Rectal smooth muscle tissue (tissue), 1 donor: ENCODE results near the gene NUDT3.
"Not testable (repeated sequence)": the region's sequence is repeated elsewhere in the genome, so short reads cannot be mapped to it uniquely, and the experiment has no call there.

Source experiments
- H3K27ac ChIP-seq: one replicate; pipeline ENCODE4 v1.7.0; 2013; ENCODE audit warnings: low read depth, low read length, inconsistent platforms
- H3K27me3 ChIP-seq: one replicate; pipeline ENCODE4 v1.7.0; 2013; ENCODE audit warnings: low read length; ENCODE audit not compliant: control insufficient read depth, insufficient read depth
- H3K36me3 ChIP-seq: one replicate; pipeline ENCODE4 v1.7.0; 2013; ENCODE audit warnings: low read length; ENCODE audit not compliant: control insufficient read depth, insufficient read depth
- H3K4me1 ChIP-seq: one replicate; pipeline ENCODE4 v1.7.0; 2013; ENCODE audit warnings: low read length; ENCODE audit not compliant: control insufficient read depth, insufficient read depth
- H3K4me3 ChIP-seq: one replicate; pipeline ENCODE4 v1.7.0; 2013; ENCODE audit warnings: low read length
- H3K9ac ChIP-seq: one replicate; pipeline ENCODE4 v1.7.0; 2013; ENCODE audit warnings: low read length

The NUDT3 gene

GRCh38 chr6:34377571-34377970 is 14.9 kb downstream of the NUDT3 start:
- H3K9ac ChIP-seq, H3K36me3 ChIP-seq, H3K4me1 ChIP-seq, H3K4me3 ChIP-seq, H3K27me3 ChIP-seq, H3K27ac ChIP-seq: not testable (repeated sequence)

GRCh38 chr6:34375833-34376232 is 16.6 kb downstream of the NUDT3 start:
- Histone ChIP-seq H3K4me1 (no peaks in the 10 kb centered on the region), H3K27ac (no peak overlapping the region)

GRCh38 chr6:34374508-34374907 is 18.0 kb downstream of the NUDT3 start:
- Histone ChIP-seq H3K27ac (no peak overlapping the region), H3K27me3 (no peaks in the 10 kb centered on the region), H3K4me1 (no peaks in the 10 kb centered on the region), H3K9ac (no peak overlapping the region), H3K36me3 (no peaks in the 10 kb centered on the region), H3K4me3 (no peak overlapping the region)

More at GRCh38 chr6:34375833-34376232, 16.6 kb downstream of the NUDT3 start:
- H3K4me3 ChIP-seq = no peak overlapping the region
- H3K36me3 ChIP-seq = no peaks in the 10 kb centered on the region
- H3K9ac ChIP-seq = no peak overlapping the region
- no peaks in the 10 kb centered on the region for H3K27me3 ChIP-seq

DNA sequence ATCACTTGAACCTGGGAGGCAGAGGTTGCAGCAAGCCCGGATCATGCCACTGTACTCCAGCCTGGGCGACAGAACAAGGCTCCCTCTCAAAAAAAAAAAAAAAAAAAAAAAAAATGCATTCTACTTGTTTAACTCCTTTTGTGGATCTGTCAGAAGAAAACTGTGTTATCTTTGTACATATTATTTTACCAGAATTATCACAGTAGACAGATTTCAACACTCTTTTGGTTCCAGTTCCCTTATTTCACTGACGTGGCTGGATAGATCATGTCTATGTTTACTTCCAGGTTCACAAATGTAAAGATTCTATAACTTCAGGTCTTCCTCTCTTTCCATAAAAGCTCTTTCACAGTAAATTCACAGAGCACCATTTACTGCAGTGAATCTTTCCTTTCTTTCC is 18.4 kb downstream of the NUDT3 start:
- Histone ChIP-seq H3K27me3 (no peaks in the 10 kb centered on the region), H3K36me3 (no peaks in the 10 kb centered on the region), H3K27ac (no peak overlapping the region), H3K9ac (no peak overlapping the region), H3K4me1 (no peaks in the 10 kb centered on the region), H3K4me3 (no peak overlapping the region)

DNA sequence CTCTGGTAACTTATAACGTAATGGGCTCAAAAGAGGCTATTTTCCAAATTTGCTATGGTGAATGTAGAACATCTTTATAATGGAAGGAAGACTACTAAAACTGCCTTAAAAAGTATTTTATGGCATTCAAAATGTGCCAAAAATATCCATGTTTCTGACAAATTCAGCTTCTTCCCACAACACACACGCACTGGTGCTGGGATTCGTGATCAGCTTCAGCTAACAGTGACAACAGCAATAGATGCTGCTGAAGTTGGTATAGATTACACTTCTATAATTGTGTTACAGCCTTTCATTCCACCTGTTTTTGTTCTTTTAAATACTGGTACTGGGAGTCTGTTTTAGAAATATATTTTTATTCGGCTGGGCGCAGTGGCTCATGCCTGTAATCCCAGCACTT is 19.0 kb downstream of the NUDT3 start:
- H3K9ac ChIP-seq = no peak overlapping the region
- H3K27ac ChIP-seq = no peak overlapping the region
- H3K4me3 ChIP-seq = no peak overlapping the region
- no peaks in the 10 kb centered on the region for H3K36me3 ChIP-seq
- no peaks in the 10 kb centered on the region for H3K4me1 ChIP-seq
- H3K27me3 ChIP-seq = no peaks in the 10 kb centered on the region

- not testable (repeated sequence) for H3K4me3 ChIP-seq, H3K27ac ChIP-seq, H3K4me1 ChIP-seq, H3K36me3 ChIP-seq, H3K9ac ChIP-seq, H3K27me3 ChIP-seq
These were observed 20.6 kb downstream of the NUDT3 start for GRCh38 chr6:34371865-34372264.

DNA sequence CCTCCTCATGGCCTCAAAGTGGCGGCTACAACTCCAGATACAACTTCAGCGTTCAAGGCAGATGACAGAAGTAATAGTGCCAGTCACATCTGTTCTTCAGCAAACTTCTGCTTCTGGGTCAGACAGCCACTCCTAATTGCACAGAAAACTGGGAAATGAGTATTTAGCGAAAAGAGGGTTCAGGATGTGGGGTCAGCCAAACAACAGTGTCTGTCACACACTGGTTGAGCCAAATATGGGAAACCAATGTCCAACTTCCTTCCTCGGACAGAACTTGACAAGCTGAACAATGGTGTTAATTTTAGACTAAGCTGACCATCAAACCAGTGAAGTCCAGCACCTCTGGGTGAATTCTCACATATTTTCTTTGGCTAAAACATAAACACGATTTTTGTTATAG is 22.1 kb downstream of the NUDT3 start:
- Histone ChIP-seq H3K9ac (no peak overlapping the region), H3K27ac (no peak overlapping the region), H3K4me3 (no peak overlapping the region), H3K36me3 (no peaks in the 10 kb centered on the region), H3K27me3 (no peaks in the 10 kb centered on the region), H3K4me1 (no peaks in the 10 kb centered on the region)

DNA sequence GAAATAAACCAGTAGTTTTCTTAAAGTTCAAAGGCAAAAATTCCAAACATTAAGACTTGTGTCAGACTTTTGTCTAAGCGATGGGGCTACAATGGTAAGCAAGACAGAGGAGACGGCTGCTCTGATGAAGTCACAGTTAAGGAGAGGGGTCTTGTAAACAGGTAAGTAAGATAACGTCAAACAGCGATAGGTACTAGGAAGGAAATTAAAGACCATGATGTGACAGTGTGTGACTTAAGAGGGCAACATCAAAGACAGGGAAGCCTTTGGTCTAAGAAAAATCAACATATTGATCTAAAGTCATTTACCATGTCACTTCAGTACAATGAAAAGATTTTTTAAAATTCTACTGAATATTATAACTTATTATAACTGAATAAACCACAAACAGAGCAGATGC is 23.1 kb downstream of the NUDT3 start:
- H3K9ac ChIP-seq = no peak overlapping the region
- H3K27ac ChIP-seq = no peak overlapping the region

DNA sequence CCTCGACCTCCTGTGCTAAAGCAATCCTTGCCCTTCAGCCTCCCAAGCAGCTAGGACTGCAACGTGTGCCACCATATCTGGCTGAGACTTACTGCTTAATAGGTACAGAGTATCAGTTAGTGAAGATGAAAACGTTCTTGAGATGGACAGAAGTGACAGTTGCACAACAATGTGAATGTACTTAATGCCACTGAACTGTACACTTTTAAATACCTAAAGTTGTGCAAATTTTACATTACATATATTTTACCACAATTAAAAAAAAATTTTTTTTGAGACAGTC is 25.9 kb downstream of the NUDT3 start:
- no peak overlapping the region for H3K27ac ChIP-seq
- no peak overlapping the region for H3K9ac ChIP-seq
- no peaks in the 10 kb centered on the region for H3K4me1 ChIP-seq

More for the DNA sequence above, 23.1 kb downstream of the NUDT3 start:
- H3K4me1 ChIP-seq = no peaks in the 10 kb centered on the region
- no peaks in the 10 kb centered on the region for H3K36me3 ChIP-seq
- no peaks in the 10 kb centered on the region for H3K27me3 ChIP-seq
- no peak overlapping the region for H3K4me3 ChIP-seq

DNA sequence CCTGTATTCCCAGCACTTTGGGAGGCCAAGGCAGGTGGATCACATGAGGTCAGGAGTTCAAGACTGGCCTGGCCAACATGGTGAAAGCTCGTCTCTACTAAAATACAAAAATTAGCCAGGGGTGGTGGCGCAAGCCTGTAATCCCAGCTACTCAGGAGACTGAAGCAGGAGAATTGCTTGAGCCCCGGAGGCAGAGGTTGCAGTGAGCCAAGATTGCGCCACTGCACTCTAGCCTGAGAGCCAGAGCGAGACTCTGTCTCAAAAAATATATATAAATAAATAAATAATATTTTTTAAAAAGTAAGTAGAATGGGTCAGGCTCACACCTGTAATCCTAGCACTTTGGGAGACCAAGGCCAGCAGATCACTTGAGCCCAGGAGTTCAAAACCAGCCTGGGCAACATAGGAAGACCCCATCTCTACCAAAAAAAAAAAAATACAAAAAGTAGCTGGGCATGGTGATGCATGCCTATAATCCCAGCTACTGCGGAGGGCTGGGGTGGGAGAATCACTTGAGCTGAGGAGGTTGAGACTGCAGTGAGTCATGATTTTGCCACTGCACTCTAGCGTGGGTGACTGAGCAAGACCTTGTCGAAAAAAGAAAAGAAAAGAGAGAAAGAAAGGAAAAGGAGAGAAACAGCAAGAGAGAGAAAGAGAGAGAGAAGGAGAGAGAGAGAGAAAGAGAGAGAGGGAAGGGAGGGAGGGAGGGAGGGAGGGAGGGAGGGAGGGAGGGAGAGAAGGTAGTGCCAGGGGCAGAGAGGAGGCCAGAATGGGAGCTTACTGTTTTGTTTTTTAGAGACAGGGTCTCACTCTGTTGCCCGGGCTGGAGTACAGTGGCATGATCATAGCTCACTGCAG is 26.5 kb downstream of the NUDT3 start:
- H3K9ac ChIP-seq, H3K27ac ChIP-seq, H3K4me1 ChIP-seq, H3K36me3 ChIP-seq, H3K27me3 ChIP-seq, H3K4me3 ChIP-seq: not testable (repeated sequence)

More for the DNA sequence above, 25.9 kb downstream of the NUDT3 start:
- Histone ChIP-seq H3K27me3 (no peaks in the 10 kb centered on the region), H3K4me3 (no peak overlapping the region), H3K36me3 (no peaks in the 10 kb centered on the region)

- not testable (repeated sequence) for H3K9ac ChIP-seq, H3K27me3 ChIP-seq, H3K36me3 ChIP-seq, H3K4me3 ChIP-seq, H3K27ac ChIP-seq, H3K4me1 ChIP-seq
These were observed 28.8 kb downstream of the NUDT3 start for GRCh38 chr6:34363681-34364075.

- no peaks in the 10 kb centered on the region for H3K36me3 ChIP-seq
- no peak overlapping the region for H3K27ac ChIP-seq
- H3K27me3 ChIP-seq = no peaks in the 10 kb centered on the region
- H3K4me3 ChIP-seq = no peak overlapping the region
- no peak overlapping the region for H3K9ac ChIP-seq
- no peaks in the 10 kb centered on the region for H3K4me1 ChIP-seq
These were observed 29.4 kb downstream of the NUDT3 start for GRCh38 chr6:34362909-34363680.

GRCh38 chr6:34362176-34362575 is 30.3 kb downstream of the NUDT3 start:
- no peak overlapping the region for H3K4me3 ChIP-seq
- H3K36me3 ChIP-seq = no peaks in the 10 kb centered on the region
- no peak overlapping the region for H3K27ac ChIP-seq
- no peaks in the 10 kb centered on the region for H3K27me3 ChIP-seq
- no peak overlapping the region for H3K9ac ChIP-seq
- no peaks in the 10 kb centered on the region for H3K4me1 ChIP-seq
